Spleen (tissue), 7 donors: ENCODE data around the gene MLXIP.

Experiments
- CTCF ChIP-seq, 11 experiments: fragments of 200-600 bp in 7 of 11; fragments of 450-650 bp in 4 of 11; sonication (generic) in 4 of 11; IDR thresholded peaks in 8 of 11; conservative IDR thresholded peaks in 3 of 11; 1 replicate in 7 of 11; 2 replicates in 4 of 11; pipeline versions ENCODE4 v1.4.0 to v1.8.0; 2016 to 2021; ENCODE audit warnings: antibody characterized with exemption in 11 of 11, inconsistent platforms in 4 of 11, mild to moderate bottlenecking in 1 of 11
- POLR2A ChIP-seq, 3 donors: fragments of 450-650 bp; IDR thresholded peaks; one replicate each; pipeline ENCODE4 v1.5.1; 2017; ENCODE audit warnings: antibody characterized with exemption in 3 of 3, mild to moderate bottlenecking in 1 of 3
- POLR2AphosphoS5 ChIP-seq, 3 donors: sonication (generic); formaldehyde crosslinking; IDR thresholded peaks; one replicate each; pipeline ENCODE4 v1.5.1; 2017; ENCODE audit warnings: antibody characterized with exemption in 3 of 3
- donor health status: DM: no; HTN: no; CAD: no; lungs with moderate emphysema.
- donor health status: DM: no; HTN: no; CAD: no.
- donor health status: DM: no; HTN: no; CAD: no.

- TF ChIP-seq CTCF (IDR thresholded peaks at IDR 0.05 in 8 of 11, conservative IDR thresholded peaks at IDR 0.05 in 3 of 11) (no peak), POLR2AphosphoS5 (IDR thresholded peaks at IDR 0.05) (no peak), POLR2A (IDR thresholded peaks at IDR 0.05) (no peak)
Measured at GRCh38 chr12:122158700-122159285, 80.2 kb downstream of the MLXIP start.
